Prostate gland (tissue), 2 donors: Measurements from ENCODE around the gene LRP2BP. TPM values are rescaled to one million over a fixed set of nuclear protein-coding genes. Genes with fewer than 3 reads are reported as not detected.
A peak's percentile ranks its signal among the peaks of the same experiment; 100 is the strongest.
"Not testable (repeated sequence)": the region's sequence is repeated elsewhere in the genome, so short reads cannot be mapped to it uniquely, and the experiment has no call there.

Experiments used
- DNase-seq: peaks from one replicate; pipeline ENCODE4 v3.0.0-alpha.2; 2019; ENCODE audit warnings: low spot score
- H3K27ac ChIP-seq, 2 donors: fragments of 200-600 bp; sonication (generic); 2 replicates each; pipeline ENCODE4 v1.5.1; 2017 to 2019
- H3K27me3 ChIP-seq: fragments of 200-600 bp; sonication (generic); replicated peaks from 2 replicates; pipeline ENCODE4 v1.5.1; 2019; ENCODE audit not compliant: insufficient read depth
- H3K36me3 ChIP-seq, 2 donors: fragments of 200-600 bp; sonication (generic); 1 replicate in 1 of 2; 2 replicates in 1 of 2; pipeline versions ENCODE4 v1.5.1 to v1.8.1; 2017 to 2019
- H3K4me1 ChIP-seq: fragments of 200-600 bp; sonication (generic); replicated peaks from 2 replicates; pipeline ENCODE4 v1.5.1; 2019
- H3K4me3 ChIP-seq, 2 donors: fragments of 200-600 bp; sonication (generic); 2 replicates each; pipeline ENCODE4 v1.5.1; 2017 to 2019
- H3K9me3 ChIP-seq: fragments of 200-600 bp; sonication (generic); 2 replicates; pipeline ENCODE4 v1.5.1; 2017
- POLR2A ChIP-seq: fragments of 450-650 bp; IDR thresholded peaks from one replicate; pipeline ENCODE4 v1.6.1; 2016; ENCODE audit warnings: antibody characterized with exemption, mild to moderate bottlenecking
- POLR2AphosphoS5 ChIP-seq: sonication (generic); formaldehyde crosslinking; IDR thresholded peaks from one replicate; pipeline ENCODE4 v1.6.1; 2017; ENCODE audit warnings: antibody characterized with exemption
- WGBS: methylation state at CpG from one replicate; pipeline ENCODE4 v1.1.5; 2018; 5-methylcytosine and 5-hydroxymethylcytosine counted together
- intact Hi-C: fragments of 100-400 bp; cut with DNase I; formaldehyde crosslinking; loops from one replicate; pipeline ENCODE4 v1.14.2; 2022
- total RNA-seq, 2 donors: library from RNA; depleted of rRNA; stranded (reverse); fragments of >200 nt; gene quantifications; one replicate each; pipeline ENCODE4 v1.1.0, GENCODE V29; 2016
- TF ChIP-seq, protein P1 (sequence below), 4 experiments: fragments of 200-600 bp in 2 of 4; fragments of 450-650 bp in 2 of 4; sonication (generic) in 2 of 4; IDR thresholded peaks; 1 replicate in 3 of 4; 2 replicates in 1 of 4; pipeline ENCODE4 v1.5.1; 2016 to 2019; ENCODE audit warnings: antibody characterized with exemption in 4 of 4, mild to moderate bottlenecking in 2 of 4, moderate library complexity in 2 of 4

LRP2BP gene
- total RNA-seq, 2 donors from 2014 or later = 0.32 to 1.4 TPM

DNA sequence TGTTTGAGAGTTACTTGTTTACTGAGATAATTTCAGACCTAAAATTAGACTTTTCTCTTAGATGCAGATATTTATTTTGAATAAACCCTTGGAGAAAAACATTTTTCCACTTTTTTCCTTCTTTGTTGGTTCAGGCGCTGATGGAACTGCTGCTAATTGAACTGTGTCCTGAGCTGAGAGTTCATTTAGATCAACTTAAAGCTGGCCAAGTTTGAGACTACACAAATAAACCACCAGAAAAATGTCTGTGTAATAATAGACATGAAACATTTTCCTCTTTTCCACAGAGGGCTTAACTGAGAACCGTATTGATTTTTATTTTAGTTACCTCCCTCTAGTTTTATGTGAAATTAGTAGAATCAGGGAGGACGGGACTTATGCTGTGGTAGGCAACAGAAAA is 32.5 kb downstream of the LRP2BP start:
- H3K27ac ChIP-seq = no peak overlapping the region
- H3K9me3 ChIP-seq = no peaks in the 10 kb centered on the region
- DNase-seq = no peak
- H3K36me3 ChIP-seq = peaks cover 0 to 6% of the 10 kb centered on the region in 2 donors
- no peaks in the 10 kb centered on the region for H3K27me3 ChIP-seq
- WGBS = 70% methylated on average over 3 of the region's 3 CpGs
- TF ChIP-seq, protein P1, sequence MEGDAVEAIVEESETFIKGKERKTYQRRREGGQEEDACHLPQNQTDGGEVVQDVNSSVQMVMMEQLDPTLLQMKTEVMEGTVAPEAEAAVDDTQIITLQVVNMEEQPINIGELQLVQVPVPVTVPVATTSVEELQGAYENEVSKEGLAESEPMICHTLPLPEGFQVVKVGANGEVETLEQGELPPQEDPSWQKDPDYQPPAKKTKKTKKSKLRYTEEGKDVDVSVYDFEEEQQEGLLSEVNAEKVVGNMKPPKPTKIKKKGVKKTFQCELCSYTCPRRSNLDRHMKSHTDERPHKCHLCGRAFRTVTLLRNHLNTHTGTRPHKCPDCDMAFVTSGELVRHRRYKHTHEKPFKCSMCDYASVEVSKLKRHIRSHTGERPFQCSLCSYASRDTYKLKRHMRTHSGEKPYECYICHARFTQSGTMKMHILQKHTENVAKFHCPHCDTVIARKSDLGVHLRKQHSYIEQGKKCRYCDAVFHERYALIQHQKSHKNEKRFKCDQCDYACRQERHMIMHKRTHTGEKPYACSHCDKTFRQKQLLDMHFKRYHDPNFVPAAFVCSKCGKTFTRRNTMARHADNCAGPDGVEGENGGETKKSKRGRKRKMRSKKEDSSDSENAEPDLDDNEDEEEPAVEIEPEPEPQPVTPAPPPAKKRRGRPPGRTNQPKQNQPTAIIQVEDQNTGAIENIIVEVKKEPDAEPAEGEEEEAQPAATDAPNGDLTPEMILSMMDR (IDR thresholded peaks at IDR 0.05) = no peak
- TF ChIP-seq POLR2AphosphoS5 = no peak
- no peak for TF ChIP-seq POLR2A
- H3K4me1 ChIP-seq = no peaks in the 10 kb centered on the region
- no peak overlapping the region for H3K4me3 ChIP-seq
- intact Hi-C loops = no loop called here

DNA sequence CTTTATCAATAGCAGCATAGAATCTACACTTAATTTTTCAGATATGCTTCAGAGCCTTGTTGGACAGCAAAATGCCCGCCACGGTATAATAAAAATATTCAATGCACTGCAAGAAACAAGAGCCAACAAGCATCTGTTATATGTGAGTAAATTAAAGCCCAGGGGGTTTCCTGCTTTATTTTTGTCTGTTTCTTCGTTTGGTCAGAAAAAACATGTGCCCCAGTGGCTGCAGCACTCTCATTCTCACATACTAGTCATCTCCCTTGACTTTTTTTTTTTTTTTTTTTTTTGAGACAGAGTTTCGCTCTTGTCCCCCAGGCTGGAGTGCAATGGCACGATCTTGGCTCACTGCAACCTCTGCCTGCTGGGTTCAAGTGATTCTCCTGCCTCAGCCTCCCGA is 33.2 kb downstream of the LRP2BP start:
- H3K9me3 ChIP-seq, DNase-seq, intact Hi-C loops, H3K27ac ChIP-seq, H3K27me3 ChIP-seq, H3K36me3 ChIP-seq, H3K4me1 ChIP-seq, H3K4me3 ChIP-seq: not testable (repeated sequence)
- WGBS = 80% methylated on average over 6 of the region's 6 CpGs

DNA sequence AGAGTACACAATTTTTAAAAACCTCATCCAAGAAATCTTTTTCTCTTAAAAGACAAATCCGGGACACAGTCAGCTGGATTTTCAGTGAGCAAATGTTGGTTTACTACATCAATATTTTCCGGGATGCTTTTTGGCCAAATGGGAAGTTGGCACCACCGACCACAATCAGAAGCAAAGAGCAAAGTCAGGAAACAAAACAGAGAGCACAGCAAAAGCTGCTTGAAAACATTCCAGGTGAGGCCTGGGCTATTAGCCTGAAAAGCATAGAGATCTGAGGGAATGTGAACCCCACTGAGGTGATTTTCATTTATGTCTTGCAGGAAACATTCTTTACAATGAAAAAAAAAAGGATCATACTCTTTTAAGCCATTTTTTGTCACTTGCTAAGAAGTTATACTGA is 33.9 kb downstream of the LRP2BP start:
- Histone ChIP-seq H3K4me1 (no peaks in the 10 kb centered on the region), H3K9me3 (no peaks in the 10 kb centered on the region), H3K27me3 (no peaks in the 10 kb centered on the region), H3K4me3 (no peak overlapping the region), H3K27ac (no peak overlapping the region), H3K36me3 (peaks cover 0 to 6% of the 10 kb centered on the region in 2 donors)
- TF ChIP-seq, protein P1 (IDR thresholded peaks at IDR 0.05) = no peak
- no peak for TF ChIP-seq POLR2A
- TF ChIP-seq POLR2AphosphoS5 = no peak
- intact Hi-C loops = no loop called here
- no peak for DNase-seq
- WGBS = 81% methylated on average over 3 of the region's 3 CpGs

DNA sequence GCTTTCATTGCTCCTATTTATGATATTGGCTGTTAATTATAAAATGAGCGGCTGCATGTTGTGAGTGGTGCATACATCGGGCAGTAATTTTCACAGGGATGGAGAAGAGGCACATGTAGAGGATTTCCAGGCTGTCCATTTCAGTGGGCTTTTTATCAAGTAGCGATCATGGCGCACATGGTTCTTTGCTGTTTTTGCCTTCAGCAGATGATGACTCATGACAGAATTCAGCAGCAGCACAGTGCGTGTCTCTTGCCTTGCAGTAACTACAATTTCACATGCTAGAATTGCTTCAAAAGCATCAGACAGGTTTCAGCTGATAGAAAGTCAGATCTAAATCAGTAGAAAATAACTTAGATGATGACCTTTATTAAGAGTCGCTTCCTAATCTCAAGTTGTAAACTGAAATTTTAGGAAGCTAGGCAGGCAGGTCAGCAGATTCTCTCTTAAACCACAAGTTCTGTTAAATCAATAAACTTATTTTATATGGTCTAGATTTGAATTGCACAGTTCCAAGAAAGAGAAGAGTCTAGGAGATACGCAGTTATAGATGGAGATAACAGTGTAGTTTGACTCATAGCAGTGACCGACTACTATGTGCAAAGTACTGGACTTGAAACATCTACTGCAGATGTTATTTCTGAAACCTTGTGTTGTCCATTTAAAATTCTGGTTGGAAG is 35.8 kb downstream of the LRP2BP start:
- no peaks in the 10 kb centered on the region for H3K4me1 ChIP-seq
- peak overlapping the region in 1 of 2 donors; percentile 54 for H3K27ac ChIP-seq
- H3K4me3 ChIP-seq = no peak overlapping the region
- WGBS = 84% methylated on average over 8 of the region's 8 CpGs
- H3K27me3 ChIP-seq = no peaks in the 10 kb centered on the region
- intact Hi-C loops = no loop called here
- peaks cover 0 to 6% of the 10 kb centered on the region in 2 donors for H3K36me3 ChIP-seq
- TF ChIP-seq POLR2A (no peak), POLR2AphosphoS5 (no peak)
- TF ChIP-seq, protein P1 (IDR thresholded peaks at IDR 0.05) = no peak
- no peaks in the 10 kb centered on the region for H3K9me3 ChIP-seq
- no peak for DNase-seq

DNA sequence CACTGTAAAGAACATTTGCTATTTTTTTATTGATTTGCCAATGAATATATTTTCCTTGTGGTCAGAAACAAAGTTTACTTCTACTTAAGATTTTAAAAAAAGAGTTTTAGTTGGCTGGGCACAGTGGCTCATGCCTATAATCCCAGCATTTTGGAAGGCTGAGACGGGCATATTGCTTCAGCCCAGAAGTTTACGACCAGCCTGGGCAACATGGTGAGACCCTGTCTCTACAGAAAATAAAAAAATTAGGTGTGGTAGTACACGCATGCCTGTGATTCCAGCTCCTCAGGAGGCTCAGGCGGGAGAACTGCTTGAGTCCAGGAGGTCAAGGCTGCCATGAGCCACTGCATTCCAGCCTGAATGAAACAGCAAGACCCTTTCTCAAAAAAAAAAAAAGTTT is 36.8 kb downstream of the LRP2BP start:
- Histone ChIP-seq H3K4me1 (no peaks in the 10 kb centered on the region), H3K4me3 (no peak overlapping the region), H3K9me3 (no peaks in the 10 kb centered on the region), H3K27me3 (no peaks in the 10 kb centered on the region), H3K27ac (peak overlapping the region in 1 of 2 donors; percentile 54), H3K36me3 (peaks cover 0 to 6% of the 10 kb centered on the region in 2 donors)
- peak; percentile 54 for TF ChIP-seq POLR2AphosphoS5
- TF ChIP-seq, protein P1 (IDR thresholded peaks at IDR 0.05) = no peak
- WGBS = 56% methylated on average over 4 of the region's 4 CpGs
- peak; percentile 27 for DNase-seq
- intact Hi-C loops = no loop called here
